ENCODE results near the gene C16orf92.
"Not testable (repeated sequence)": the region's sequence is repeated elsewhere in the genome, so short reads cannot be mapped to it uniquely, and the experiment has no call there.

Gene C16orf92

GRCh38 chr16:30027588-30028437 is 4.8 kb downstream of the C16orf92 start:
- DNase-seq, result no peak

DNA sequence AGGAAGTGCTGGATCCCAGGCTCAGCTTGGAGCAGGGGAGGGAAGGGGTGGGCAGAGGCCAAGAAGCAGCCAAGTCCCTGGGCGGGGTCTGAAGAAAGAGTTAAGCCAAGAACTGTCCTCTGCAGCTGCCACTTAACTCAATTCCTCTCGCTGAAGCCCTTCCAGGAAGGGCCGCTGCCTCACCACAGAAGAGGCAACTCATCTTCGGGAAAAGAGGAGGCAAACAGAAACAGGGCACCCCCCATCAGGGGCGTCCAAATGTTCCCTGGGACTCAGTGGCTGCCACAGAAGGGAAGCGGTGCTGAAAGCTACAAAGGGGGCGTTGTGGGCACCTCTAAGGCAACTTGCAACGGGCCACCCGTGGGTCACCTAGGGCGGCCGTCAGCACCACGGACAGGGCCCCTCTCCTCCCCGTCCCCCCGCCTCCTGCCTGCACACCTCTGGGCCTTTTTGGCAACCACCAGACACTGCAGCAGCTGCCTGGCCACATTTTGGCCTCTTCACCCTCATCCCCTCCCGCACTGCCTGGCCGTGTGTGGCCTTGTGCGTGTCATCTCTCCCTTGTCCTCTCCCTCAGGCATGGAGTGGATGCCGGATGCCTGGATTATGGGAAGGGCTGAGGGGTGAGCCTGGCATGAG is 5.6 kb downstream of the C16orf92 start:
- no peak for DNase-seq

GRCh38 chr16:30030011-30030685 is 7.2 kb downstream of the C16orf92 start:
- DNase-seq, result no peak

- DNase-seq, result no peak
Observed at GRCh38 chr16:30030841-30031413, 7.9 kb downstream of the C16orf92 start, which contains the start of gene TLCD3B. TSS of gene TLCD3B (minus strand) at chr16:30031271. CDS start at chr16:30030527, 744 bp downstream.

DNA sequence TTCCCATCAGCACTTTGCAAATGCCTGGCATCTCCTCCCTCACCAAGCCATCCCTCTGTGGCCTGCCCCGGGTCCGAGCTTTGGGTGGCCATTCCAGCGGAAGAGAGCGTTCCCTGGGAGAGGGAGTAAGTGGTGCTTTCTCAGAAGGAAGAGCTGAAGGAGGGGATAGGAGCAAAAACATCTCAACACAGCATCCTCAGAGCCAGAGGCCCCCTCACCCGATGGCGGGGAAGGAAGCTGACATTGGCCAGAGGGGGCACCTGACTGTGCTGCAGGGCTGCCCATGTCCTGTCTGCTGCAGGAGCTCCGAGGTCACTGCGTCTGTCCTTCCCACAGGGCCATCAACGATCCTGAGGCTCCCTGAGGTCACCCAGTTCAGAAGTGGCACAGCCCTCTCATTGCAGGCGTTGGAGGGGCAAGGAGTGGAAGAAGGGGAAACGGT is 8.5 kb downstream of the C16orf92 start:
- DNase-seq, result no peak

DNA sequence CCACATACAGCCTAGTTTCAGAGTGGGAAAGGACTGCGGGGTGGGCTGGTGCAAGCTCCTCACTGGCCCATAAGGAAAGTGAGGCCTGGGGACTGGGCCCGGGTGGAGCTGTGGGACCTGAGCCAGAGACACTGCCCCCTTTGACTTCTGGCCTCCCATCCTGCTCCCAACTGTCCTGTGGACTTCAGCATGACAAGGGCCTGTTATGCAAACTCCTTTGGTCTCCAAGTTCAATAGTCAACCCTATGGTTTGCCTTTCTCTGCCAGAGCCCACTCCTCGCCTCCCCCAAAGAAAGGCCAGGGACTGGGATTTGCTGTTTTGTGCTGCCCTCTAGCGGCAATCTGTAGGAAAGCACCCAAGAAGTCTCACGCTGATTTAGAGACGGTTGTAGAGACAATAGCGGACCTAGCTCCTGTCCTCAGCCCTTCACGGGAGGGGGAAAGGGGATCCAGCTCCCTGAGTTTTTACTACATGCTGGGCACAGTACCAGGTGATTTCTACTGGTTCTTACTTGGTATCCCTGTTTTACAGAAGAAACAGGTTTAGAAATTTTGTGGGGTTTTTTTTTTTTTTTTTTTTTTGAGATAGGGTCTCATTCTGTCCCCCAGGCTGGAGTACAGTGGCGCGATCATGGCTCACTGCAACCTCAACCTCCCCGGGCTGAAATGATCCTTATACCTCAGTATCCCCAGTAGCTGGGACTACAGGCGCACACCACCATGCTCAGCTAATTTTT is 9.3 kb downstream of the C16orf92 start:
- peak; percentile 66 for DNase-seq

GRCh38 chr16:30033270-30033669 is 10.3 kb downstream of the C16orf92 start:
- no peak for DNase-seq

- no peak for DNase-seq
Observed at GRCh38 chr16:30040221-30040620, 17.2 kb downstream of the C16orf92 start.

- DNase-seq, result not testable (repeated sequence)
Observed at GRCh38 chr16:30040690-30041089, 17.7 kb downstream of the C16orf92 start.

DNA sequence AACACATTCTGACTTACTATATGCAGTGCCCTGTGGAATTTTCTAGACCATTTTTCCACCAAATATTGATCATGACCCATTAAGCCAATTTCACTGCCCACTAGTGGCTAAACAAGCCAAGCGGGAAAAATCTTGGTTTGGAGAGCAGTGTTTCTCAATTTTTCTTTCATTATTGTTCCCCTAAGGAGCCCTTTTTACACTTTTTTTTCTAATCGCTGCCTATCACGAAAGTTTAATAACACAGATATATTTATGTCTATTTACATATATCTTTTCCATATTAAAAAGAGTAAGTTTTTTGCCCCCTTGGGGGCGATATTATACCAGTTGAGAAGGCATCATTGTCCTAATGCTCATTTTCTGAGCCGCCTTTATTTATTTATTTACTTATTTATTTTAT is 18.8 kb downstream of the C16orf92 start:
- DNase-seq, result peak; percentile 12

DNA sequence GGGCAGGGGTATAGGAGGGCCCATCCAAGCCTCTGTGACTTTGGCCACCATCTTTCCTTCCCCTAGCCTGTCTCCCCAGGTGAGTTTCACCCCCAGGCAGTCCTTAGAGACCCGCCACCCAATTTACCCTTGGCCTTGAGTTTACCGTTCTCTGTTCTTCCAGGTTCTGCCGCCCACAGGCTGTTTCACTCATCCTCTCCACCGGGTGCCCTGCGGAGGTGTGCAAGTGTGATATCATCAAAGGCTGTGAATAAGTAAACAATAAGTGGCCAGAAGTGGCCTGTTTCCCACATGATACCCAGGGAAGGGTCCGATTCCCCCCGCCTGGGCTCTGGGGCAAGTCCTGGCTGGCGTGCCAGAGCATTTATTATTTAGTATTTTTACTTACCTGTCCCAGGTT is 23.2 kb downstream of the C16orf92 start:
- no peak for DNase-seq

- DNase-seq, result no peak
Observed at GRCh38 chr16:30046588-30046987, 23.6 kb downstream of the C16orf92 start.

DNA sequence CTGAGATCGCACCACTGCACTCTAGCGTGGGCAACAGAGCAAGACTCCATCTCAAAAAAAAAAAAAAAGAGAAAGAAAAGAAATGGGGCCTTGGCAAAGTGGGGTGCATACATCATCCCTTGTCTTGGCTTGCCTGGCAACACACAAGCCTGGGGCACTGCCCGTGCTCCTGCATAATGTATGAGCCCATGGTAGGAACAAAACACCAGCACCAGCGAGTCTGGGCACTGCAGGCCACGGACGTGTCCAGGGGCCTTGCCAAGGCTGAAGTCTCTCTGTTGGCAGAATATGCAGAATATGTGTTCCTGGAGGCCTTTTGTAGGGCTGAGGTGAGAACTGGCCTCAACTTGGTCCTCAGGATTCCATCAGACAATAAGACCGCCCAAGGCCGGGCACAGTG is 26.9 kb downstream of the C16orf92 start:
- peak; percentile 65 for DNase-seq

GRCh38 chr16:30051518-30051917 is 28.5 kb downstream of the C16orf92 start:
- DNase-seq, result no peak

DNA sequence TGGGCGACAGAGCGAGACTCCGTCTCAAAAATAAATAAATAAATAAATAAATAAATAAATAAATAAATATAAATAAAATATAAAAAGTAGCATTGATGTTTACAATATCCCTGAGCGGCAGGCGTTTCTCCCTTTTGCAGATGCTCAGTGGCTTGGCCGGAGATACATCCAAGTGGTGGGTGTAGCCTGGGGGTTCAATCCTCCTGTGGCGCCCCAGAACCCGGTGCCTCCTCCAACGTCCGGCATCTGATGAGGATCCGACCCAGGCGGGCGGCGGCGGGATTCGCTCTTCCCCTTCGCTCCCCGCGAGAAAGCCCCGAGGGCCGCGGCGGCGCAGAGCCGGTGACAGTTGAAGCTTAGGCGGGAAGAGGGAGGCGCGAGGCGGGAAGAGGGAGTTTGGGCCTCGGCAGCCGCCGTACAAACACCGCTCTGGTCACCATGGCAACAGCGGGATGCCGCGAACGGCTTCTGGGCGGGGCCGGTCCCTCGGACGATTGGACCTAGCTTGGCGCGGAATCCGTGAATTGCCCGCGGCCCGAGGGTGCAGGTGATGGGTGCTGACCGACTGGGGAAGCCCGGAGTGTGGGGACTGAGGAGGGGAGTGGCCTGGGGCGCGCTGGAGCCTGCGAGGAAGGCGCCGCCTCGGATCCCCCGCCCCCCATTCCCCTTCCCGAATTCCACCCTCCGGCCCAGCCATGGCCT is 29.8 kb downstream of the C16orf92 start:
- DNase-seq, result peak; percentile 86

DNA sequence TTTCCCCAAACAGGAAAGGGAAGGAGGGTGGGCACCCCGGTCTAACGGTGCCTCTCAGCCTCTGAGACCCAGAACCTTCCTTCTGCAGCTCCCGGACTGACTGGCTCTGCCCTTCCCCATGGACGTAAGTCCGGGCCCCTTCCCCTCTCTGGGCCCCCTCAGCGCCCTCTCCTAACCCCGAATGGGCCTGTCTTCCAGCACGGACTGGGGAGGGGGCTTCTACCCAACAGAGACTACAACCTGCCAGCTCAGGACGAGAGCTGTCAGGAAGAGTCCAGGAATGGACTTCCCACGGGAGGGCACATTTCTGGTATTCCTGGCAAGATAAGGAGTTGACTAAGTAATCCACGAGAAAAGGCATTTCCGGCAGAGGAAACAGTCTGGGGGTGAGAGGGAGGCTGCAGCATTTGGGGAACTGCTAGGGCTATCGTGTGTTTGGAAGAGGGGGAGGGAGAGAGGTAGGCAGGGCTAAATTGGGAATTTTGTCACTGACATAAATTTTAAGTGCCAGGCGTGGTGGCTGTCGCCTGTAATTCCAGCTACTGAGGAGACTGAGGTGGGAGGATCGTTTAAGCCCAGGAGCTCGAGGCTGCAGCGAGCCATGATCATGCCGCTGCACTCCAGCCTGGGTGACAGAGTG is 30.5 kb downstream of the C16orf92 start:
- no peak for DNase-seq

- DNase-seq, result no peak
Observed at GRCh38 chr16:30054451-30054850, 31.5 kb downstream of the C16orf92 start.

DNA sequence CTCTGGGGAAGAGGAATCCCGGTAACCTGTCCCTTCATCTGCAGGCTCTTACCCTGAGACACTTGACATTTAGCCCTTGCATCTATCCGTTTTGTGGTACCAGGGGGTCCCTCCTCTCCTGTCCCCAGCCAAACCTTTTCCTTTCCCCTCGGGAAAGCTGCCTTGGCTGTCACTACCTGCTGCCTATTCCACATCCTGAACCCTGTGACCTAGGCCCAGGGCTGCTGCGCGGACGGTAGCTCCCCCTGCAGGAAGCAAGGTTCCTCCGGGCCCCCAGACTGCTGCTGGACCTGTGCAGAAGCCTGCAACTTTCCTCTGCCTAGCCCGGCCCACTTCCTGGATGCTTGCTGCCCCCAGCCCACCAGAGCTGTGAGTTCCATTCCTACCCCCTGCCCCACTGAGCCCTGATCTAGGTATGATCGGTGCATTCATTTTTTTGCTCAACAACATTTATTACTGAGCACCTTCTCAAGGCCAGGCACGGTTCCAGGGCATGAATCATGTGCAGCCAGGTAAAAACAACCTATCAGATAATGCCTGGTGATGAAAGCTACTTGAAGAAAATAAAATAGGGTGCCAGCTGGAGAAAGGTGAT is 32.1 kb downstream of the C16orf92 start:
- DNase-seq, result no peak

DNA sequence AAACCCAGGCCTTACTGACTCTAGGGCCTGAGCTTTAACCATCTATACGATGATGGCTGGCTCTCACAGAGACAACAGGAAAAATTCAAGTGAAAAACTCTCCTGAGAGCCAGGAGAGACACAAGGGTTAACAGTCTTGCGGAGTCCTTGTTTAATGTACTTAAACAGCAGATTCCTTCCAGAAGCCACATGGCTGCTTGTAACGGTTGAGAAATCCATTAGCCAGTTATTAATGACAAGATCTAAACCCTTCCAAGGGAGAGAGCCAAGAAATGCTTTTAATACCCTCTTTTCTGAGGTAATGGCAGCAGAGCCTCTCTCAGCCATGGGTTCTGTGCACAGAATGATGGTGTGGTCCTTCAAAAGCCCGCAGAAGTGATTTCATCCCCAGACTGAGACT is 37.3 kb downstream of the C16orf92 start:
- no peak for DNase-seq

DNA sequence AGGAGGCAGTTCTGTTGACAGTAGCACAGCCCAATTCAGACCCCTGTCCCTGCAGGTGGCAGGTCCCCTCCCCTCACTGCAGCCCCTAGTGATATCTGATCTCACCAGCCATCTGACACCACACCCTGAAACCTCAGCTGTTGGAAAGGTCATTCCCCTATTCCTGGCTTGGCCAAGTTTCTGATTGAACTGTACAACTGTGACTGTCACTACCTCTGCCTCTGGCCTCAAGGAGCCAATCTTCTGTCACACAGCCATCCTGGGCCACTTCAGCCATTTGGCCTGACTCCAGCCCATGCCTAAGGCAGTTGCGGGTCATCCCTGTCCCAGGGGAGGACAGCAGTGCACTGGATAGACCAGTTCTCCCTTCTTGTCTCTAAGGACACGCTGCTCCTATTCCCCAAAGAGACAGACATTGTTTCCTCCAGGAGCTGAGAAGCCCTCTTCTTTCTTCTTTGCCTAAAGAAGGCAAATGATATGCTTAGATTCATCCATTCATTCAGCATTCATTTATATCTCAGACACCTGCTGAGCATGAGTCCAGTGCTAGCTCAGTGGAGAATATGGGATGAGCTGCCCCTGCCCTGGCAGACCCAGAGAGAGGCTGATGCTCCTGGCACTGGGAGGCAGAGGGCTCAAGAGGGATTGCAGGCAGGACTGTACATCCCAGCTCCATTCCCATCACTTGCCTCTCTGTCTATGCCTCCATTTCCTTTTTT is 38.0 kb downstream of the C16orf92 start:
- DNase-seq, result no peak

All from midbrain (tissue), 1 donor.